GM21619 (cell line): ENCODE results near the gene AOPEP.
A peak's percentile ranks its signal among the peaks of the same experiment; 100 is the strongest.
"Not testable (repeated sequence)": the region's sequence is repeated elsewhere in the genome, so short reads cannot be mapped to it uniquely, and the experiment has no call there.

Experiments
- ATAC-seq: cut with Tn5 transposase; IDR thresholded peaks from one replicate; pipeline ENCODE4 v1.9.1; 2021; ENCODE audit not compliant: unreplicated experiment

AOPEP gene

GRCh38 chr9:94840738-94841137 lies 114.2 kb downstream of the AOPEP start:
- no peak for ATAC-seq

- no peak for ATAC-seq
These were observed 116.6 kb downstream of the AOPEP start for GRCh38 chr9:94843134-94843533.

DNA sequence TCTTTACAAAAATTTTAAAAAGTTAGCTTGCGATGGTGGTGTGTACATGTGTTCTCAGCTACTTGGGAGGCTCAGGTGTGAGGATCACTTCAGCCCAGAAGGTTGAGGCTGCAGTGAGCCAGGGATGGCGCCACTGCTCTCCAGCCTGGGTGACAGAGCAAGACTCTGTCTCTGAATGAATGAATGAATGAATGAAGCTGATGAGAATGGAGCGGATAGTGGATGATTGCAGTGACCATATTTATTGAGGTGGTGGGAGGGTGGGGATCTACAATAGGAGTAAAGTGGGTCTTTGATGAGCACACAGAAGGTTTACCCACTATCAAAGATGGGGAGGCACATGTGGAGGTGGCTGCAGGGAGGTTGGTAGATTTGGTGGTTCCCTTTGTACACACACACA lies 120.2 kb downstream of the AOPEP start:
- no peak for ATAC-seq

GRCh38 chr9:94847486-94847885 lies 121.0 kb downstream of the AOPEP start:
- ATAC-seq = no peak

DNA sequence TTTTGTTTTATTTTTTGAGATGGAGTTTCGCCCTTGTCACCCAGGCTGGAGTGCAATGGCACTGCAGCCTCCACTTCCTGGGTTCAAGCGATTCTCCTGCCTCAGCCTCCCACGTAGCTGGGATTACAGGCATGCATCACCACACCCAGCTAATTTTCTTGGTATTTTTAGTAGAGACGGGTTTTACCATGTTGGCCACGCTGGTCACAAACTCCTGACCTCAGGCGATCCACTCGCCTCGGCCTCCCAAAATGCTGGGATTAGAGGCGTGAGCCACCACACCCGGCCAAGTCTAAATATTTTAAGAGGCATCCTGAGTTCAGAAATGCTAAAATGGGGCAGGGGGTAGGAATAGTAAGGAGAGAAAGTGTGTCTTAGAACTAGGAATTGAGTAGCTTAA lies 122.3 kb downstream of the AOPEP start:
- ATAC-seq = not testable (repeated sequence)

DNA sequence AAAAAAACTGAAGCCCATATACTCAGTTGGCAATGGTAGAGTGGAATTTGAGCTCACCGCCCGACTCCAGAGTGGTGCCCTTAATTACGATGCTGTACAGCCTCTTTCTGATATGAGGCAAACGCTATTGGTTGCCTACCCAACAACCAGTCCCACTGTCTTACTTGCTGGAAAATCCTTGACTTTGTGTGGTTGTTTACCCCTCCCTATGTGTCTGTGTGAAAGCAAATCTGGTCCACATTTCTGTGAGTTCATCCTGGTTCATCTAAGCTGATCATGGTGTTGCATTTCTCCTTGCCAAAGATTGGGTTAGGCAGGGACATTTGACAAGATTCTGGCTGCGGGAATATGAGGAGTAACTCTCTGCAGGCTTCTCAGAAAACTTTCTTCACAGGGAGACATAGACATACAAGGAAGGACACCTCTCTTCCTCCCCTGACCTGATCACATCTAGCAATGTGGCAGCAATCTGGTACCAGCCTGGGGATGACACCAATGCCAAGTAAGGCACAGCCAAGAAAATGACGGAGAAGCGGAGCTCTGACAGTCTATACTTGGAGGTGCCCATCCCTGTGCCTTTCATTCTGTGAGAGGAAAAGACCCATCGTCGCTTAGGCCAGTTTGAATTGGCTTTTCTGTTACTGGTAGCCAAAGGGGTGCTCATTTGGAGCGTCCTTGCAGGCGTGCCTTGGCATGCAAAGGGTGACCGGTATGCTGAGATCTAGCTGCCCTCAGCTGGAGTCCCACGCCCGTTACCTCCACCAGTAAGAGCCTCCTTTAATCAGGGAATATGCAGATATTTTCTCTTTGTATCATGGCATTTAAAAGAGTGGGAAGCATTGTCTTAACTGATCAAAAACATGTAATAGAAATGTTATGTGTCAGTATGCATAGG lies 124.3 kb downstream of the AOPEP start:
- no peak for ATAC-seq

DNA sequence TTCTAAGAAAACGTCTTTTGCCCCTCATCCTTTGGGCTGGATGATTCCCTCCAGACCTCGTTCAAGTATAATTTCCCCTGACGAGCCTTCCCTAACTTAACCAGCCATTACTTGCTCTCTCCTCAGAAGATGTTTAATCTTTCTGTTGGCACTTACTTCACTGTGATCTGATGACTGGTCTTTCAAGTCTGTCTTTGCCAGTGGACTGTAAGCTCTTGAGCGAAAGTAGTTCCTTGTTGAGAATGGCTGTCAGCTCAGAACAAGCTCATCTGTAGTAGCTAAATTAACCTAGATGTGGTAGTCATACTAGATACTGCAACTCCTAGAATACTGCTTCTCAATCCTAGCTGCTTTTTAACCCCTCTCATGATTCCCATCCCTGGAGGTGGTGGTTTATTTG lies 125.0 kb downstream of the AOPEP start:
- ATAC-seq = no peak

- no peak for ATAC-seq
These were observed 125.4 kb downstream of the AOPEP start for GRCh38 chr9:94851892-94852291.

DNA sequence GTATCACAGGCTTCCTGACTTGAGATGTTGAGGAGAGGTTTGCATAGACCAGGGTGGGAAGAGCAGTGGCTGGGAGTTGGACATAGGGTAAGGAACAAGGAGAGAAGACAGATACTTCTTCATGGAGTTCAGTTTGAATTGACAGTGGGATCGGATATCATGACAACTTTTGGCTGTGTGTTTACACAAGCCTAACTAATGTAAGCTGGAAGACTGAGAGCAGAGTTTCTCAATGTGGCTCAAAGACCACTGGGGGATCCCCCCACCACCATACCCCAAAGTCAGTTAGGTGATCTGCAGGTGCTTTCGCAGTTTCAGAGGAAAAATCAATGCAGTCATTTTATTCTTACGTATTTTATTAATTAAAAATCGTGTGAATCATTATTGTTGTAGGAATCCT lies 125.9 kb downstream of the AOPEP start:
- no peak for ATAC-seq

- ATAC-seq = no peak
These were observed 127.4 kb downstream of the AOPEP start for GRCh38 chr9:94853887-94854286.

DNA sequence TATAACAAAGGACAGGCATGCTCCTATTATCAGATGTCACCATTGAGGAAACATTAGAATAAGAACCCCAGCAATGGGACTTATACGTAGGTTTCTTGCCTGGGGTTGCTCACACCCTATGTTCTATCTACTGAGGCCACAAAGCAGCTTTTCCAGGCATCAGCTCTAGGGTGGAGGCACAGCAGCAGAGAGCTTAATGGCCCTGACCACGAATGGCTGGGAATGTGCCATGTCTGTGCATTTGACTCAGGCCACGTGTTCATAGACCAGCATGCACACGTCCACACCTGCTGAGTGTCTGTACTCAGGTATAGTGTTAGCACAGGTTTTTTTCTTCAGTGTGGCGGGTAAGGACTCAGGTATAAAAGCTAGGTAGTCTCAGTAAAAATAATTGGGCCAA lies 129.4 kb downstream of the AOPEP start:
- no peak for ATAC-seq

DNA sequence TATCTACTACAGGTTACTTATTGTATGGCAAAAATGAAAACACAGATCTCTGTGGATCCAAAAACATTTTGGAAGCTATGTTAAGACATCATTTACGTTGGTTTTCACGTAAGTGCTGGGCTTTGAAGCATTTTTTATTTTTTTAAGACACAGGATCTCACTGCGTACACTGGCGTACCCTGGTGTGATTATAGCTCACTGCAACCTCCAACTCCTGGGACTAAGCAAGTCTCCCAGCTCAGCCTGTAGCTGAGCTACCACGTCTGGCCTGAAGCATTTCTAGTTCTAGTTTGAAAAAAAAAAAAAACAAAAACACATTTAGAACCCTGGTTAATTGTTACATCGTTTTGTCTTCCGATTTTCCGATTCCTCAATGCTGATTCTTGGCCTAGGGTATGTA lies 131.3 kb downstream of the AOPEP start:
- ATAC-seq = no peak

- ATAC-seq = no peak
These were observed 132.7 kb downstream of the AOPEP start for GRCh38 chr9:94859226-94859625.

GRCh38 chr9:94859891-94860290 lies 133.4 kb downstream of the AOPEP start:
- ATAC-seq = no peak

GRCh38 chr9:94860678-94861588 lies 134.4 kb downstream of the AOPEP start:
- ATAC-seq = peak; percentile 91

DNA sequence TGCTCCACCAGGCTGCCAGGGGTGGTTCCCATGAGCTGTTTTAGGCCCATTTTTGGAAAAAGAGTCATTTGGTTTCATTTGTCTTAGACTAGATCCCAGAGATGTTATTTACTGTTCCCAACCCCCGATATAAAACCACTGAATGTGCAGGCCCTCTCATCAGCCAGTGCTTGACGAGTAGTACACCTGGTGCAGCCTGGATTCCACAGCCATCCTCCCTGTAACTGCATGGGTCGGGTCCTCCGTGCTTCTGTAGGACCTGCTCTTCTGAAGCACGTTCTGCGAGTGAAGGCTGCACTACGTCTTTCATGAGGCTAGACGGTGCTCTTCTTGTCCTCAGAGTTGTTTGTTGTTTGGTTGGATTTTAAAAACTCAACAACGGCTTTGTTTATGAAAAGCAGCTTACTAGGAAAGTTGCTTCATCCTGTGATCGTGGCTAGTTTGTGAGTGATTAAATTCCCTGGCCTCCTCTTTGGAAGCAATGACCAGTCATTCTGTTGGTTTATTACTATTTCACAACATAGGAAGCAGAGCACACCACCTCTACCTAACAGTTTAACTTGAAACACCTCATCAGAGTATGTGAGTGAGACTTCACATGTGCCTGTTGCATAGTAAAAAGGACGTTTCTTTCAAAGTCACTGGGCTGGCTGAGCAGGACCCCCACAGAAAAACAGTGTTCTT lies 135.2 kb downstream of the AOPEP start:
- no peak for ATAC-seq

DNA sequence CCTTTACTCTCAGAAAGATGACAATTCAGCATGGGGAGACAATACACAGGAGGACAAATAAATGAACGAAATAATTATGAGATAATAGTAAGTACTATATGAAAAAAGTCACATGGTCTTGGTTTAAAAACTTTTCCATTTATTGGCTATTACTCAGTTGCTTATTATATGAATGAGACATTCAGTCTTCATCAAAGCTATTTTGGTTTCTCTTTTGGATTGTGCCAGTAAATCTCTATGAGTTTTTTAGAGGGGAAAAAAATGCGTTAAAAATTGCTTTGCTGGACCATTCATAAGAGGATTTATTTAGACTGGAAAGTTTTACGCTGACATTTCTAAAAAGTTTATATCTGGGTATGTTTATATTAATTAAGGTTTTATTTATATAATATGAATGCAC lies 137.7 kb downstream of the AOPEP start:
- no peak for ATAC-seq

DNA sequence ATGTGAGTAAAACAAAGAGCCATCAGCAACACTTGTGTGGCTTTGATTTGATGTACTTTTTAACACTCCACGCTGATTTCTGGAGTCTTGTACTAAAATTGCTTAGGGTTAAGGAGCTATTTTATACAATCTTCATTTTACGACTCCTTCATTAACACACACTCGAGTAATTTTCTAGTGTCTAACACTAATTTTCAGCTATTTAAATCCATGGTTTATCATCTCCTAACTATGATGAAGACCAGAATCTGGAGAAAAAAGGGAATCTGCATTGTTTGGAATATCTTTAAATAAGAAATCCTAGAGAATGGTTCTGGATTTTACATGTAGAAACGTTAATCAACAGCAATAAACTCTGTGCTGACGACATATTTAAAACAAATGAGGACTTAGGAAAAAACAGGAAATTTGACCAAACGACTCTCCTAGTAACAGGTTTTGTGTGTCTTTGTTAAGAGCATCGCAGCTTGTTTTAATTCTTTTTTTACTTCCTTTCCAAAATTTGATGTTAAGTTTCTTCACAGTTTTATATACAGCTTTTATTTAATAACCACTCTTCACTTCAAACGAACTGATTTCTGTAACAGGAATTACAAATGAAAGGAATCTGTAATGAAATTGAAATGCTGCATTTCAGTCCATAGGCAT lies 138.5 kb downstream of the AOPEP start:
- ATAC-seq = no peak

- no peak for ATAC-seq
These were observed 139.3 kb downstream of the AOPEP start for GRCh38 chr9:94865582-94866452.

GRCh38 chr9:94866770-94867169 lies 140.3 kb downstream of the AOPEP start:
- no peak for ATAC-seq
